Karpas-422 (cell line): ENCODE measurements around the gene MANSC4. TPM values are rescaled to one million over a fixed set of nuclear protein-coding genes. Genes with fewer than 3 reads are reported as not detected.

Experiments used
- DNase-seq: peaks from one replicate; pipeline ENCODE4 v3.0.0-alpha.2; 2015
- H2AFZ ChIP-seq: fragments of 200-600 bp; sonication (generic); 2 replicates; pipeline ENCODE4 v1.6.1; 2014; ENCODE audit warnings: antibody characterized with exemption, low read length, mixed read lengths
- H3K27ac ChIP-seq: fragments of 200-600 bp; sonication (generic); 2 replicates; pipeline ENCODE4 v1.5.1; 2014; ENCODE audit warnings: mild to moderate bottlenecking, low read length, moderate library complexity
- H3K27me3 ChIP-seq: fragments of 200-600 bp; sonication (generic); 2 replicates; pipeline ENCODE4 v1.6.1; 2014; ENCODE audit warnings: low read length, mixed read lengths
- H3K36me3 ChIP-seq: fragments of 200-600 bp; sonication (generic); 2 replicates; pipeline ENCODE4 v1.6.1; 2014; ENCODE audit warnings: low read length, mixed read lengths; ENCODE audit not compliant: insufficient read depth
- H3K4me1 ChIP-seq: fragments of 200-600 bp; sonication (generic); 2 replicates; pipeline ENCODE4 v1.6.1; 2014; ENCODE audit warnings: mild to moderate bottlenecking, low read length, mixed read lengths
- H3K4me2 ChIP-seq: fragments of 200-600 bp; sonication (generic); 2 replicates; pipeline ENCODE4 v1.6.1; 2014; ENCODE audit warnings: low read length, low read depth, mild to moderate bottlenecking; ENCODE audit not compliant: poor library complexity, severe bottlenecking
- H3K4me3 ChIP-seq: fragments of 200-600 bp; sonication (generic); 2 replicates; pipeline ENCODE4 v1.5.1; 2014; ENCODE audit warnings: mild to moderate bottlenecking, antibody characterized with exemption, low read length, mixed read lengths
- H3K79me2 ChIP-seq: fragments of 200-600 bp; sonication (generic); 2 replicates; pipeline ENCODE4 v1.6.1; 2014; ENCODE audit warnings: mild to moderate bottlenecking, low read length, mixed read lengths
- H3K9ac ChIP-seq: fragments of 200-600 bp; sonication (generic); 2 replicates; pipeline ENCODE4 v1.6.0; 2014; ENCODE audit warnings: low read length
- H3K9me2 ChIP-seq: fragments of 200-600 bp; sonication (generic), shearing (Covaris generic); replicated peaks from 2 replicates; pipeline ENCODE4 v1.6.0; 2014; ENCODE audit warnings: mild to moderate bottlenecking, low read length, moderate library complexity; ENCODE audit not compliant: insufficient read depth
- H3K9me3 ChIP-seq: fragments of 300-700, 200-600 bp; sonication (generic); 2 replicates; pipeline ENCODE4 v1.6.1; 2014; ENCODE audit warnings: low read length, mixed read lengths
- H4K20me1 ChIP-seq: fragments of 200-600 bp; sonication (generic); 2 replicates; pipeline ENCODE4 v1.6.1; 2014; ENCODE audit warnings: mild to moderate bottlenecking, antibody characterized with exemption, low read length, low read depth; ENCODE audit not compliant: insufficient read depth
- total RNA-seq: library from RNA; depleted of rRNA; stranded (reverse); fragments of >200 nt; shearing (Covaris generic); gene quantifications from 2 replicates; pipeline ENCODE4 v1.2.3, GENCODE V29; 2014; ENCODE audit warnings: low replicate concordance

The MANSC4 gene
- total RNA-seq, 1 experiment from 2014 or later = not detected

DNA sequence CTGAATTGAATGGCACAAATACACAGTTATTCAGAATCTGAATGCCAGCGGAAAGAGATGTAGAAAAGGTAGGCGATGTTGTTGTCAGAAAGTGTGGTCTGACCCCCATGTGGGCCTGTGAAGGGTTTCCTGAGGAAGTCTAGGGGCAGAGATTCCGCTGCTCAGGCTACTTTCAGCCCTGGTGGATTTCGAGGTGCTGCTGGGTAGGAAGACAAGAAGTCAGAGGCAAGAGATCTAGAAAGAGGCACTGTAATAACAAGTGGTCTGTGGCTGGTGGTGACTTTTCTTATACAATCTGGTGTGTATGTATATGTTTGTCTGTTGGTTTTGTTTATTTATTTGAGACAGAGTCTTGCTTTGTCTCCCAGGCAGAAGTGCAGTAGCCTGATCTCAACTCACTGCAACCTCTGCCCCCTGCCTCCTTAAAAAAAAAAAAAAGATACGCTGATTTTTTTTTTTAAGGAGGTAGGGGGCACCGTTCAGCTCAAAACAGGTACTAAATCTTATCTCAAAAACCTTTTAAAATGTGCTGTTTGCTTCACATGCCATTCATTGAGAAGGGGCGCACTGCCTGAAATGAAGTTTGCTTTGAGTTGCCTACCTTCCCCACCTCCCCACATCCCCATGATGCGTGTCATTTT, 27.1 kb upstream of the MANSC4 start:
- Histone ChIP-seq H4K20me1 (no peaks in the 10 kb centered on the region), H3K4me1 (no peaks in the 10 kb centered on the region), H3K9me2 (no peaks in the 10 kb centered on the region), H3K36me3 (no peaks in the 10 kb centered on the region), H3K27me3 (no peaks in the 10 kb centered on the region), H2AFZ (no peak overlapping the region), H3K9ac (no peak overlapping the region), H3K4me3 (no peak overlapping the region), H3K27ac (no peak overlapping the region), H3K9me3 (no peaks in the 10 kb centered on the region), H3K79me2 (no peaks in the 10 kb centered on the region), H3K4me2 (no peak overlapping the region)
- no peak for DNase-seq

- H3K79me2 ChIP-seq = no peaks in the 10 kb centered on the region
- H3K9ac ChIP-seq = no peak overlapping the region
- H3K9me3 ChIP-seq = no peaks in the 10 kb centered on the region
- no peak overlapping the region for H3K4me2 ChIP-seq
- no peaks in the 10 kb centered on the region for H4K20me1 ChIP-seq
- no peaks in the 10 kb centered on the region for H3K27me3 ChIP-seq
- no peak overlapping the region for H3K4me3 ChIP-seq
- H3K4me1 ChIP-seq = no peaks in the 10 kb centered on the region
- DNase-seq = no peak
- no peak overlapping the region for H3K27ac ChIP-seq
- H3K9me2 ChIP-seq = no peaks in the 10 kb centered on the region
- no peaks in the 10 kb centered on the region for H3K36me3 ChIP-seq
- no peak overlapping the region for H2AFZ ChIP-seq
These were observed 26.2 kb upstream of the MANSC4 start for GRCh38 chr12:27806259-27806658.

DNA sequence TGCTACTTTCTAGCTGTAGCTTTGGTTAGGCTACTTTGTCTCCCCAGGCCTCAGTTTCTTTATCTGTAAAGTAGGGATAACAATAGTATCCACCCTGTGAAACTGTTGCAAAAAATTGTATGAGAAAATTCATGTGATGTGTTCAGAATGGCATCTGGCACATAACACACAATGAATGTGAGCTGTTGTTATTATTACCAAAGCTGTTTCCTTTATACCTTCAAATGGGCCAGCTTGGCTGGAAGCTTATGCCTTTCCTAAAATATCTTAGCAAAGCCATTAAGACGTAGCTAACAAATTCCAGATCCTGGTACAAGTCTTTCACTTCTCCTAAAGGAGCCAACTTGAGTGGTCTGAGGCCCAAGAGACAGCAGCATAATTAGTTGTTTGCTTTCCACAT, 25.2 kb upstream of the MANSC4 start:
- no peak overlapping the region for H3K4me2 ChIP-seq

GRCh38 chr12:27802936-27803335, 22.9 kb upstream of the MANSC4 start:
- Histone ChIP-seq H3K9me3 (no peaks in the 10 kb centered on the region), H4K20me1 (no peaks in the 10 kb centered on the region), H3K9ac (no peak overlapping the region), H2AFZ (no peak overlapping the region), H3K4me1 (no peaks in the 10 kb centered on the region), H3K4me3 (no peak overlapping the region), H3K4me2 (no peak overlapping the region), H3K9me2 (no peaks in the 10 kb centered on the region), H3K79me2 (no peaks in the 10 kb centered on the region), H3K36me3 (peaks cover 16% of the 10 kb centered on the region; the same call in 1 of the 2 replicates), H3K27me3 (no peaks in the 10 kb centered on the region), H3K27ac (no peak overlapping the region)
- DNase-seq = no peak

More for the DNA sequence above, 25.2 kb upstream of the MANSC4 start:
- Histone ChIP-seq H3K36me3 (0 out of 2 replicates have a peak, but pooled peaks cover 2% of the 10 kb centered on the region), H3K9me3 (no peaks in the 10 kb centered on the region), H3K27me3 (no peaks in the 10 kb centered on the region), H4K20me1 (no peaks in the 10 kb centered on the region), H3K9me2 (no peaks in the 10 kb centered on the region), H3K79me2 (no peaks in the 10 kb centered on the region), H3K9ac (no peak overlapping the region), H3K4me3 (no peak overlapping the region), H2AFZ (no peak overlapping the region), H3K4me1 (no peaks in the 10 kb centered on the region), H3K27ac (no peak overlapping the region)
- DNase-seq = no peak

- no peaks in the 10 kb centered on the region for H4K20me1 ChIP-seq
- H3K79me2 ChIP-seq = no peaks in the 10 kb centered on the region
- no peaks in the 10 kb centered on the region for H3K9me3 ChIP-seq
- DNase-seq = no peak
- H3K36me3 ChIP-seq = peaks cover 18% of the 10 kb centered on the region; the same call in 1 of the 2 replicates
- H2AFZ ChIP-seq = no peak overlapping the region
- no peaks in the 10 kb centered on the region for H3K9me2 ChIP-seq
- H3K27me3 ChIP-seq = no peaks in the 10 kb centered on the region
- no peak overlapping the region for H3K27ac ChIP-seq
- H3K9ac ChIP-seq = no peak overlapping the region
- no peaks in the 10 kb centered on the region for H3K4me1 ChIP-seq
- H3K4me2 ChIP-seq = no peak overlapping the region
- H3K4me3 ChIP-seq = no peak overlapping the region
These were observed 22.5 kb upstream of the MANSC4 start for GRCh38 chr12:27802511-27802910.

DNA sequence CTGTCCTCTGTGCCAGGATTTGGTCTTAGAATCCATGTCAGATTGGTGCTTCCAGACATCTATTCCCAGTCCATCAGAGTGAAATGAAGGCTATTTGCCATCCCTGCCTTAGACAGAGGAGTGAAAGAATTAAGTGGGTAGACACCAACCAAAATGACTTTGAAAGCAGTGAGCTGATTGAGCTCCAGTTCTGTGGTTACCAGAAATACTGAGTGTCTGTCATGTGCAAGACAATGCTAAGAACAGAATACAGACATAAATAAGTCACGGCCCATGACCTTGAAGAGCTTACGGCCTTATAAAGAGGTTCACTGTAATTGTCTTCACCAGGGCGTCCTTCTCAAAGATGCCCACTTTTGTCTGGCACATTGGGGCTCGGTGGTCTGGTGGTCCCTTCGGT, 21.6 kb upstream of the MANSC4 start:
- Histone ChIP-seq H4K20me1 (no peaks in the 10 kb centered on the region), H3K9me2 (no peaks in the 10 kb centered on the region), H3K9ac (no peak overlapping the region), H3K27me3 (no peaks in the 10 kb centered on the region), H3K4me1 (no peaks in the 10 kb centered on the region), H3K79me2 (no peaks in the 10 kb centered on the region), H3K27ac (no peak overlapping the region), H2AFZ (no peak overlapping the region), H3K4me2 (no peak overlapping the region), H3K9me3 (no peaks in the 10 kb centered on the region), H3K36me3 (peaks cover 18% of the 10 kb centered on the region; the same call in 1 of the 2 replicates), H3K4me3 (no peak overlapping the region)
- DNase-seq = no peak

DNA sequence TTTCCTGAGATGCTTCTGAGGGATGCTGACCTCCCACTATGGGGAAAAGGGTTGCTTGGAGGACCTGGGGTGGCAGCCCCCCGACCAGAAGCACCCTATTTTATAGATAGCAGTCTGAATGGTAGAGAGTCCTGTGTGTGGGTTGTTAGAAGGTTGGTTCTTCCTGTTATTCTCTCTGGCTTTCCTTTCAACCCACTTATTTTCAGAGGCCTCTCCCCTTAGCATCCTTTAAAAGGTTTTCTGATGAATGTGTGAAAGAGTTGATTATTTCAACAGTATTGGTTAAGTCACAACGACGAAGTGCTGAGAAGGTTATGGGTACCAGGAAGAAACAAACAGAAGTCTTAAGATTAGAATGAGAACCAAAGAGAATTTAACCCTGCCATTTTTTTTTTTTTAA, 20.8 kb upstream of the MANSC4 start:
- Histone ChIP-seq H3K27me3 (no peaks in the 10 kb centered on the region), H2AFZ (no peak overlapping the region), H3K4me1 (no peaks in the 10 kb centered on the region), H3K9me3 (no peaks in the 10 kb centered on the region), H3K4me3 (no peak overlapping the region), H3K36me3 (peaks cover 21% of the 10 kb centered on the region; the same call in 1 of the 2 replicates), H3K9me2 (no peaks in the 10 kb centered on the region), H4K20me1 (no peaks in the 10 kb centered on the region), H3K27ac (no peak overlapping the region), H3K9ac (no peak overlapping the region), H3K4me2 (no peak overlapping the region), H3K79me2 (no peaks in the 10 kb centered on the region)
- no peak for DNase-seq

DNA sequence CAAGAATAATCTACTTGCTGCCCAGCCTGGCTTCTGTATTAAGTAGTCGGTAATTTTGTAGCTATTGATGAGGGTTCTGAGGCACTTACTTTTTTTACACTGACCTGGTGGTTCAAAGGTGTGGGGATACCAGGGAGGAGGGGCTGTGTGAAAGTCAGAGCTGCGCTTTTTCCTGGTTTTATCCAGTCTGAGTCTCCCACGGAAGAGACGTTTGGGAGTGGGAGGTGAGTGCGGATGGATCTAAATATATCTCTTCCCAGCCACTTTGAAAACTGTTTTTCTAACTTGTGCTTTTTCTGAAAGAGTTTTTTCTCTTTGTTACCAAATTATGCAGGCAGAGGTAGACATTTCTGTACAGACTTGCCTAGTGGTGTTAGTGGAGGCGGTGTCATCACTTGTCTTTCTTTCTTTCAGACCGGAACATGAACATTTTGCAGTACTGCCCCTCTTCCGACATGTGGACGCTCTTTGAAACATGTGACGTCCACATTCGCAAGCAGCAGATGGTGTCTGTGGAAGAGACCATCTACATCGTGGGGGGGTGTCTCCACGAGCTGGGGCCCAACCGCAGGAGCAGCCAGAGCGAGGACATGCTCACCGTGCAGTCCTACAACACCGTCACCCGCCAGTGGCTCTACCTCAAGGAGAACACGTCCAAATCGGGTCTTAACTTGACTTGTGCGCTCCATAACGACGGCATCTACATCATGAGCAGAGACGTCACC, 17.4 kb upstream of the MANSC4 start:
- Histone ChIP-seq H3K27me3 (no peaks in the 10 kb centered on the region), H3K36me3 (peaks cover 32% of the 10 kb centered on the region; the same call in 1 of the 2 replicates), H3K27ac (no peak overlapping the region), H3K4me2 (no peak overlapping the region), H3K9ac (no peak overlapping the region), H3K9me3 (no peaks in the 10 kb centered on the region), H3K4me1 (no peaks in the 10 kb centered on the region), H3K79me2 (no peaks in the 10 kb centered on the region), H3K9me2 (no peaks in the 10 kb centered on the region), H3K4me3 (no peak overlapping the region), H4K20me1 (no peaks in the 10 kb centered on the region), H2AFZ (no peak overlapping the region)
- DNase-seq = no peak
